NCI-H774 (cell line): Measurements from ENCODE around the gene ANKZF1.

Source experiments
- DNase-seq: peaks from one replicate; lab custom pipeline; 2025; lab: John Stamatoyannopoulos, UW

ANKZF1 gene

GRCh38 chr2:219282943-219283581 is 53.5 kb downstream of the ANKZF1 start:
- DNase-seq: no peak

GRCh38 chr2:219284501-219285372 is 55.1 kb downstream of the ANKZF1 start:
- DNase-seq: no peak

GRCh38 chr2:219285373-219285735 is 55.7 kb downstream of the ANKZF1 start:
- DNase-seq: no peak

GRCh38 chr2:219285894-219286425 is 56.4 kb downstream of the ANKZF1 start:
- DNase-seq: no peak
